WERI-Rb-1 (cell line): ENCODE results near the gene SOBP.

Experiments used
- DNase-seq: peaks from one replicate; pipeline ENCODE4 v3.0.0-alpha.2; 2020
- H3K27ac ChIP-seq: fragments of 250-450 bp; sonication (Bioruptor Pico); 2 replicates; pipeline ENCODE4 v1.5.1; 2020; ENCODE audit warnings: mild to moderate bottlenecking, moderate library complexity
- H3K27me3 ChIP-seq: fragments of 250-450 bp; sonication (Bioruptor Pico); 2 replicates; pipeline ENCODE4 v1.5.1; 2021; ENCODE audit warnings: mild to moderate bottlenecking, low read depth, moderate library complexity; ENCODE audit not compliant: insufficient read depth, severe bottlenecking
- H3K36me3 ChIP-seq: fragments of 250-450 bp; sonication (Bioruptor Pico); 2 replicates; pipeline ENCODE4 v1.5.1; 2020; ENCODE audit warnings: mild to moderate bottlenecking, moderate library complexity
- H3K4me3 ChIP-seq: 2 replicates; pipeline ENCODE4 v1.5.1; 2011; ENCODE audit warnings: low read depth, mild to moderate bottlenecking, control low read depth, low read length
- H3K9me3 ChIP-seq: fragments of 250-450 bp; sonication (Bioruptor Pico); 2 replicates; pipeline ENCODE4 v1.5.1; 2021; ENCODE audit warnings: mild to moderate bottlenecking, moderate library complexity; ENCODE audit not compliant: severe bottlenecking
- TF ChIP-seq, protein P1 (sequence below): IDR thresholded peaks from 2 replicates; pipeline ENCODE4 v1.5.1; 2011; ENCODE audit warnings: low read depth, mild to moderate bottlenecking, control low read depth, inconsistent platforms, low read length

SOBP gene

DNA sequence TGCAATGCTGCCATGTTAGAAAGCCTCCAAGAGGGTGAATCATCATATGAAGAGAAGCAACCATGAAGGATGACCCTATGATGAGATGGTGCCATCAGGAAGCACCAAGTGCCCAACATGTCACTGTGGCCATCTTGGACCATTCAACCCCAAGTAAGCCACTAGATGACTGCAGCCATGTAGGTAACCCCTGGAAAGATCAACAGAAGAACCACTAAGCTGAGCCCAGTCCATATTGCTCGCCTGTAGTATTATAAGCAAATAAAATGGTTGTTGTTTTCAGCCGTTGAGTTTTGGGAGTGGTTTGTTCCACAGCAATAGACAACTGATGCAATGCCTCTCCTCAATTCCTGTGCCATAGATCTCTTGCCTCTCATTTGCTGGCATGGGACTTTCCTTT is 193.3 kb downstream of the SOBP start:
- no peaks in the 10 kb centered on the region for H3K9me3 ChIP-seq
- DNase-seq = no peak
- TF ChIP-seq, protein P1, sequence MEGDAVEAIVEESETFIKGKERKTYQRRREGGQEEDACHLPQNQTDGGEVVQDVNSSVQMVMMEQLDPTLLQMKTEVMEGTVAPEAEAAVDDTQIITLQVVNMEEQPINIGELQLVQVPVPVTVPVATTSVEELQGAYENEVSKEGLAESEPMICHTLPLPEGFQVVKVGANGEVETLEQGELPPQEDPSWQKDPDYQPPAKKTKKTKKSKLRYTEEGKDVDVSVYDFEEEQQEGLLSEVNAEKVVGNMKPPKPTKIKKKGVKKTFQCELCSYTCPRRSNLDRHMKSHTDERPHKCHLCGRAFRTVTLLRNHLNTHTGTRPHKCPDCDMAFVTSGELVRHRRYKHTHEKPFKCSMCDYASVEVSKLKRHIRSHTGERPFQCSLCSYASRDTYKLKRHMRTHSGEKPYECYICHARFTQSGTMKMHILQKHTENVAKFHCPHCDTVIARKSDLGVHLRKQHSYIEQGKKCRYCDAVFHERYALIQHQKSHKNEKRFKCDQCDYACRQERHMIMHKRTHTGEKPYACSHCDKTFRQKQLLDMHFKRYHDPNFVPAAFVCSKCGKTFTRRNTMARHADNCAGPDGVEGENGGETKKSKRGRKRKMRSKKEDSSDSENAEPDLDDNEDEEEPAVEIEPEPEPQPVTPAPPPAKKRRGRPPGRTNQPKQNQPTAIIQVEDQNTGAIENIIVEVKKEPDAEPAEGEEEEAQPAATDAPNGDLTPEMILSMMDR = no peak
- H3K4me3 ChIP-seq = no peak overlapping the region
- no peaks in the 10 kb centered on the region for H3K27me3 ChIP-seq
- H3K36me3 ChIP-seq = no peaks in the 10 kb centered on the region
- H3K27ac ChIP-seq = no peak overlapping the region

DNA sequence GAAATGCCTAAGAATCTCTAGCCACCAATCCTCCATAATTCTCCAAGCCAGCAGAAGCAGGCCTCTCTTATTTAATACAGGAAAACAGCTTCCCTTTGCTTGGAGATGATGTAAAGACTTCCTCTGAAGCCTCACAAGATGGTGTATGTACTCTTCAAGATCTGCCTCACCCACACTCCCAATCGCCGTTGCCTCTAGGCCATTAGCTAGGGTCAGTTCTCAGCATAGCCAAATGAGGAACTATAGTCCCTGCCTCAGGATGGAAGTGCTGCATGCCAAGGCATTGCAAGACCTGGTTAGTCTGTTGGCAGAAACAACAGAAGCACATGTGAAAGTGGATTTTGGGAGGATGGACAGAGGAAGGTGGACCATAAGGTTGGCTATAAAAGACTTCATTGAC is 195.1 kb downstream of the SOBP start:
- TF ChIP-seq, protein P1 = no peak

DNA sequence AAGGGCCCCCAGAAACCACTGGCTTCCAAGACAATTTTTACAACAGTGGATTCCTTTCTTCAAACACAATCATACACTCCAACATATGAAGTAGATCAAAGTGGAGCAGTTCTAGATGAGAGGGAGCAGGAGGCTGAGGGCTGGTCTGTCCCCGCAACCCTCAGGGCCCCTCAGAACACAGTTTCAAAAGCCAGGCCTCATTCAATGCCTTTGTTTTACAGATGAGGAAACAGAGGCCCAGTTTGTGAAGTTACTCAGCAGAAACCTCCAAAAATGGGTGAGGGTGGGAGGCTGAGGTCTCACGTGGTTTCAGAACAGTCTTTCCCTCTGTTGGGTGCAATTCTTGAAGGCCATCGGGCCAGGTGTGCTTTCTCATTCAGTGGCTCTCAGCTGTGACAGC is 199.3 kb downstream of the SOBP start:
- TF ChIP-seq, protein P1 = no peak
- no peak for DNase-seq
- Histone ChIP-seq H3K27me3 (no peaks in the 10 kb centered on the region), H3K36me3 (no peaks in the 10 kb centered on the region), H3K9me3 (peaks cover 5% of the 10 kb centered on the region), H3K4me3 (no peak overlapping the region), H3K27ac (no peak overlapping the region)

More for the DNA sequence above, 195.1 kb downstream of the SOBP start:
- H3K27me3 ChIP-seq = no peaks in the 10 kb centered on the region
- H3K4me3 ChIP-seq = no peak overlapping the region
- H3K9me3 ChIP-seq = no peaks in the 10 kb centered on the region
- no peak overlapping the region for H3K27ac ChIP-seq
- DNase-seq = no peak
- no peaks in the 10 kb centered on the region for H3K36me3 ChIP-seq

DNA sequence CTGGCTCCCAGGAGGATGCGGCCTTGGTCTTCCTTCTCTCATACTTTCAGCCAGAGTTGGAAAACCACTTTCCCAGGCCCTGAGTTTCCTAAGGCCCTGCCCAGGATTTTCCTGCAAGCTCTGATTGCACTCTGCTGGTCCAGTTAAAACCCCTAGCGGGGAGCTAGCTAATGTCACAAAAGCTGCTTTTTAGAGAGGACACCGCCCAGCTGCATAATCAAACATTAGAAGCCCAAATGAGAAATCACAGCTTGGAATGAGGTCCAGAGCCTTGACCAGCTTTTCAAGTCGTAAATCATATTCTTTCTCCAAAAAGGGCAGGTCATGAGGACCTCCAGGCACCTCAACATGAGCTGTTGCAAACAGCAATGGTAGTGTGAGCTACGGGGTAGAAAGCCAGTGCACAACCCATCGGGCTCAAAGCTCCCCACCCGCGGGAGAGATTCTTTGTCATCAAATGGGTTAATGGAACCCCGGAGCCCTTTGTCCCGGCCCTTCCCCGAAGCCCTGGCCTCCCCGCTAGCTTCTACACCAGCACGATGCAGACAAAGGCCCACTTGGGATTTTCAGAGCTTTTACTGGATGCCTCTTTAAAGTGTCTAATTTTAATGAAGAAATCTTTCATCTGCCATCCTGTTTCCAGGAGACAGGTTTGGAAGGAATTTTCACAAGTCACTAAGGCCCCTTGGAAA is 200.2 kb downstream of the SOBP start:
- no peak for DNase-seq
- Histone ChIP-seq H3K9me3 (peaks cover 8% of the 10 kb centered on the region), H3K27ac (no peak overlapping the region), H3K36me3 (no peaks in the 10 kb centered on the region), H3K27me3 (no peaks in the 10 kb centered on the region), H3K4me3 (no peak overlapping the region)
- TF ChIP-seq, protein P1 = no peak

DNA sequence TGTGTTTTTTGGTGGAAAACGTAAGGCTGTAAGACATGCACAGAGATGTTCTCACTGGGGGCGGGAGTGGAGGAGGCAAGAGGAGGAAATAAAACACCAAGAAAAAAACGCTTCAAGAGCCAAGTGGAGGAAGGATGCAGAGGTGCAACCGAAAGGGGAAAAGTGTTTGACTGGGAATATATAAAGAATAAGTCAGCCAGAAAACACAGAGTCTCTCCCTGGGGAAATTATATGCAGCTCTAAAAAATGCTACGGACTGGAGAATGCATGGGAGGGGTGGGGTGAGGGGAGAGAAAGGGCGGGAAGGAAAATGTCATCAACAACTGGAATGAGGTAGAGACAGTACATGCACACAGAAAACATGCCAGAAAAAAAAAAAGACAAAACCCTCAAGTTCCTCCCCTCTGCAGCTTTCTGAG is 200.7 kb downstream of the SOBP start:
- H3K4me3 ChIP-seq = no peak overlapping the region
- H3K9me3 ChIP-seq = peaks cover 8% of the 10 kb centered on the region
- TF ChIP-seq, protein P1 = no peak
- H3K27ac ChIP-seq = no peak overlapping the region
- H3K36me3 ChIP-seq = no peaks in the 10 kb centered on the region
- no peaks in the 10 kb centered on the region for H3K27me3 ChIP-seq
- no peak for DNase-seq
